Right lobe of liver (tissue), 6 donors: Measurements from ENCODE around the gene TAX1BP3. TPM values are rescaled to one million over a fixed set of nuclear protein-coding genes. Genes with fewer than 3 reads are reported as not detected.

Source experiments
- ATAC-seq, 4 donors: fragments of 200-7000 bp; cut with Tn5 transposase; one replicate each; pipeline ENCODE4 v1.9.1; 2020; ENCODE audit warnings: mild to moderate bottlenecking in 4 of 4, moderate library complexity in 4 of 4
- DNase-seq, 3 donors: peaks; one replicate each; pipeline ENCODE4 v3.0.0-alpha.2; 2020
- H3K27ac ChIP-seq, 3 donors: fragments of 200-600 bp; one replicate each; pipeline ENCODE4 v1.8.0; 2022
- H3K27me3 ChIP-seq, 2 donors: fragments of 200-600 bp; one replicate each; pipeline ENCODE4 v1.8.0; 2022
- H3K36me3 ChIP-seq, 4 donors: fragments of 200-600 bp; sonication (generic) in 1 of 4; one replicate each; pipeline versions ENCODE4 v1.5.1 to v1.8.0; 2017 to 2022; ENCODE audit warnings: control low read depth in 1 of 4
- H3K4me1 ChIP-seq, 4 donors: fragments of 200-600 bp; sonication (generic) in 1 of 4; one replicate each; pipeline versions ENCODE4 v1.5.1 to v1.8.0; 2017 to 2022; ENCODE audit warnings: control low read depth in 1 of 4
- H3K4me3 ChIP-seq, 3 donors: fragments of 200-600 bp; one replicate each; pipeline ENCODE4 v1.8.0; 2022
- H3K9me3 ChIP-seq, 4 donors: fragments of 200-600 bp; sonication (generic) in 1 of 4; one replicate each; pipeline versions ENCODE4 v1.5.1 to v1.8.0; 2017 to 2022; ENCODE audit warnings: control low read depth in 1 of 4
- CTCF ChIP-seq, 4 donors: fragments of 200-600 bp in 3 of 4; fragments of 450-650 bp in 1 of 4; IDR thresholded peaks; one replicate each; pipeline versions ENCODE4 v1.5.1 to v1.8.0; 2016 to 2022; ENCODE audit warnings: antibody characterized with exemption in 4 of 4, mild to moderate bottlenecking in 2 of 4
- POLR2A ChIP-seq: fragments of 450-650 bp; IDR thresholded peaks from one replicate; pipeline ENCODE4 v1.6.1; 2017; ENCODE audit warnings: antibody characterized with exemption, mild to moderate bottlenecking
- WGBS: methylation state at CpG from one replicate; pipeline ENCODE4 v1.1.6; 2018; ENCODE audit warnings: low coverage, low lambda C conversion rate; ENCODE audit not compliant: insufficient coverage; ENCODE audit errors: missing lambda C conversion rate; 5-methylcytosine and 5-hydroxymethylcytosine counted together
- intact Hi-C, 2 donors: fragments of 100-400 bp; cut with DNase I; formaldehyde crosslinking; loops; one replicate each; pipeline versions ENCODE4 v1.11.2 to v1.14.1; 2022
- total RNA-seq, 6 experiments: library from RNA; depleted of rRNA in 2 of 6; stranded (reverse); fragments of >200 nt in 2 of 6; fragmentation: NEBNext Ultra II Directional in 3 of 6; extraction: Animal tissue kit (Norgen Biotek cat#: 25700) in 3 of 6; gene quantifications; one replicate each; pipeline versions ENCODE4 v1.1.0 to v1.2.4, GENCODE V29; 2016 to 2023
- donor health status: DM: no; HTN: yes; CAD: no.
- donor health status: DM: no; HTN: no; CAD: no.
- donor health status: DM: no; HTN: no; CAD: no.
- donor health status: DM: no; HTN: yes; CAD: no.
- donor health status: DM: no; HTN: yes; CAD: no.

The TAX1BP3 gene
- total RNA-seq, 6 experiments from 2014 or later = 8.1 to 60.9 (median 34.7) TPM

DNA sequence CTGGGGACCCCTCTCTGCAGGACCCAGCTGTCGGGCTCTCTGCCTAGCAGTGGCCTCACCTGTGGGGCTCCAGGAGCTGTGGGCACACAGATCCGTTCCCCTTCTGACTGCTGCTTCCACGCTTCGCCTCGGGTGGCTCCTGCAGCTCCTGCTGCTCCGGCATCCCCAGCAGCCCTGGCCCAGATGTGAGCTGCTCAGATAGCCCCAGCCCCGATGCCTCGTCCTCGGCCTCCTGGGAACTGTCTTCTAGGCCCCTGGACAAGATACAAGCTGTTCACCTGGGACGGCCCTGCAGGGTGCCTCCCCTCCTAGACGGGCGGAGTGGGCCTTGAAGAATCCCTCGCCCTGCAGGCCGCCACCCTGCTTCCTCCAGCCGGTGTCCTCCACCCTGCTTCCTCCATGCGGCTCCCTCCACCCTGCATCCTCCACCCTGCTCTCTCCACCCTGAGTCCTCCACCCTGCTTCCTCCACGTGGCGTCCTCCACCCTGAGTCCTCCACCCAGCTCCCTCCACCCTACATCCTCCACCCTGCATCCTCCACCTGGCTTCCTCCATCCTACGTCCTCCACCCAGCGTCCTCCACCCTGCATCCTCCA is 11.3 kb upstream of the TAX1BP3 start:
- 69% methylated on average over 10 of the region's 20 CpGs for WGBS
- H3K4me1 ChIP-seq = no peaks in the 10 kb centered on the region
- H3K4me3 ChIP-seq = no peak overlapping the region
- ATAC-seq (no peak), DNase-seq (no peak)
- no peaks in the 10 kb centered on the region for H3K36me3 ChIP-seq
- no peaks in the 10 kb centered on the region for H3K27me3 ChIP-seq
- TF ChIP-seq CTCF (IDR thresholded peaks at IDR 0.05) = no peak
- no peak for TF ChIP-seq POLR2A
- intact Hi-C loops = no loop called here
- no peaks in the 10 kb centered on the region for H3K9me3 ChIP-seq
- H3K27ac ChIP-seq = no peak overlapping the region

- intact Hi-C loops = no loop called here
- no peak overlapping the region for H3K27ac ChIP-seq
- no peak for ATAC-seq
- no peaks in the 10 kb centered on the region for H3K9me3 ChIP-seq
- DNase-seq = peak in 1 of 3 donors; percentile 13
- H3K4me3 ChIP-seq = no peak overlapping the region
- 70% methylated on average over 3 of the region's 27 CpGs for WGBS
- H3K27me3 ChIP-seq = no peaks in the 10 kb centered on the region
- H3K4me1 ChIP-seq = no peaks in the 10 kb centered on the region
- no peaks in the 10 kb centered on the region for H3K36me3 ChIP-seq
- TF ChIP-seq CTCF (IDR thresholded peaks at IDR 0.05) = no peak
- no peak for TF ChIP-seq POLR2A
Measured at GRCh38 chr17:3678821-3679530, 10.6 kb upstream of the TAX1BP3 start.

DNA sequence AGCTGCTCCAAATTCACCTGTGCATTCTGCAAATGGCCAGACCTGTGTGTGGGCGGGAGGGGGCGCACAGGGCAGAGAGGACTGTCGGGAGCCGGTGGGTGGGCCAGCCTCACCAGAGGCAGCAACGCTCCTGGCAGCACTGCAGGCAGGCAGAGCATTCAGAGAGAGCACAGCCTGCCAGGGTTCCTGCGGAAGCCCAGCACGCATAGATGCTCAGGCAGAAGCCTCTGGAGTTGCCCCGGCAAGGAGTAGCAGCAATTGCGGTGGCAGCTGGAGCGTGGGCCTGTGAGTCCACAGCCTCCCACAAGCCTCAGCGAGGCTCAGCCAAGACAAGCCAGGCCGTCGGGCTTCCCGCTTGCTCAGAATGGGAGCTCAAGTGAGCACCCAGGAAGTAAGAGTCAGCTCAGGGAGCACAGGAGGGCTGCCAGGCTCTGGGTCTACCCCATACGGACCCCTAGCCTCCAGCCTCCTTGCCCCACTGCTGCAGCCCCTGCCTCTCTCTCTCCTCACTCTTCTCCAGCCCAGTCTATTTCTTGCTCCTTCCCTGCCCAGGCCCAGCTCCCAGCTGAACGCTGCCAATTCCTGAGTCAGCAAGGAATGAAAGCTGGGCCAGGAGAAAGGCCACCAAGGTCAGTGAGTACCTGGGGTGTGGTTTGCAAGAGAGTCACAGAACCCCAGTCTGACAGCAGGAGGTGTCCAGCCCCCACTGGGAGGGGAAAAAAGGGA is 9.9 kb upstream of the TAX1BP3 start:
- no peak for ATAC-seq
- DNase-seq = no peak
- intact Hi-C loops = no loop called here

GRCh38 chr17:3675886-3676285 is 7.5 kb upstream of the TAX1BP3 start:
- H3K27ac ChIP-seq = no peak overlapping the region
- no peaks in the 10 kb centered on the region for H3K27me3 ChIP-seq
- intact Hi-C loops = no loop called here
- no peaks in the 10 kb centered on the region for H3K4me1 ChIP-seq
- no peak overlapping the region for H3K4me3 ChIP-seq
- H3K9me3 ChIP-seq = no peaks in the 10 kb centered on the region
- ATAC-seq (no peak), DNase-seq (no peak)
- WGBS = 67% methylated on average over 5 of the region's 11 CpGs
- no peaks in the 10 kb centered on the region for H3K36me3 ChIP-seq
- TF ChIP-seq CTCF (IDR thresholded peaks at IDR 0.05) (no peak), POLR2A (no peak)

More for the DNA sequence above, 9.9 kb upstream of the TAX1BP3 start:
- no CpG with 5 or more reads among the region's 16 CpGs for WGBS
- no peak for TF ChIP-seq CTCF (IDR thresholded peaks at IDR 0.05)
- TF ChIP-seq POLR2A = no peak
- no peaks in the 10 kb centered on the region for H3K9me3 ChIP-seq
- H3K4me1 ChIP-seq = no peaks in the 10 kb centered on the region
- no peaks in the 10 kb centered on the region for H3K27me3 ChIP-seq
- H3K4me3 ChIP-seq = no peak overlapping the region
- no peak overlapping the region for H3K27ac ChIP-seq
- no peaks in the 10 kb centered on the region for H3K36me3 ChIP-seq
